GM18858 (cell line): ENCODE results near the gene SENP7.
A peak's percentile ranks its signal among the peaks of the same experiment; 100 is the strongest.
"Not testable (repeated sequence)": the region's sequence is repeated elsewhere in the genome, so short reads cannot be mapped to it uniquely, and the experiment has no call there.

Source experiments
- ATAC-seq: cut with Tn5 transposase; IDR thresholded peaks from one replicate; pipeline ENCODE4 v1.9.1; 2021; ENCODE audit not compliant: unreplicated experiment

The SENP7 gene

GRCh38 chr3:101453961-101454360 lies 59.1 kb downstream of the SENP7 start:
- no peak for ATAC-seq

- ATAC-seq = not testable (repeated sequence)
These were observed 74.4 kb downstream of the SENP7 start for GRCh38 chr3:101438641-101439040.

GRCh38 chr3:101433652-101434051 lies 79.4 kb downstream of the SENP7 start:
- ATAC-seq = no peak

GRCh38 chr3:101423984-101424888 lies 88.8 kb downstream of the SENP7 start:
- ATAC-seq = no peak

GRCh38 chr3:101418851-101419250 lies 94.2 kb downstream of the SENP7 start:
- no peak for ATAC-seq

GRCh38 chr3:101414121-101414520 lies 98.9 kb downstream of the SENP7 start:
- no peak for ATAC-seq

GRCh38 chr3:101413656-101414055 lies 99.4 kb downstream of the SENP7 start:
- ATAC-seq = no peak

GRCh38 chr3:101391413-101391950 lies 121.5 kb downstream of the SENP7 start:
- no peak for ATAC-seq

DNA sequence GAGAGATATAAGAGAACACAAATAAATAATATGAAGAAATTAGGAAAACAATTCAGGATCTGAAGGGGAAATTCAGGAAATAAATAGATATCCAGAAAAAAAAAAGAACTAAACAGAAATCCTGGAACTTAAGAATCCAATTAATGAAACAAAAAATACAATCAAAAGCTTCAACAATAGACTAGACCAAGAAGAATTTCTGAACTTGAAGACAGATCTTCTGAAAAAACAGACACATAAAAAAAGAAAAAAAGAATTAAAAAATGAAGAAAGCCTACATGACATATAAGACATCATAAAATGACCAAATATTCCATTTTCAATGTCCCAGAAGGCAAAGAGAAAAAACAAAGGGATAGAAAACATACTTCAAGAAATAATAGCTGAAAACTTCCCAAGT lies 124.3 kb downstream of the SENP7 start:
- no peak for ATAC-seq

DNA sequence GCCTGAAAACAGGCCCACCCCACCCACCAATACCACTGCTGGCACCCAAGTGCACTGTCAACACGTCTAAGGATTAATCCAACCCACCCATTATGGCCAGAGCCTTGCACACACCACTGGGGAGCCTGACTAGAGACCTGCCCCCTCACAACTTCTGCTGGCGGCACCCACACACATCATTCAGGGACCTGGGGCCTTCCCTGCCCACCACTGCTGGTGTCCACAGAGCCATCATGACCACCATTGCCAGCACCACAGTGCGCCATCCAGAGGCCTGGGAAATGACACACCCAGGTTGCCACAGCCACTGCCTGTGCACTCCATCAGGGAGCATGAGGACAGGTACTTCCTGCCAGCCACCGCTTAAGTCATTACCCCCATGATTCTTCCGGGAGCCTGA lies 125.7 kb downstream of the SENP7 start:
- ATAC-seq = no peak

- no peak for ATAC-seq
These were observed 128.6 kb downstream of the SENP7 start for GRCh38 chr3:101384426-101384825.

DNA sequence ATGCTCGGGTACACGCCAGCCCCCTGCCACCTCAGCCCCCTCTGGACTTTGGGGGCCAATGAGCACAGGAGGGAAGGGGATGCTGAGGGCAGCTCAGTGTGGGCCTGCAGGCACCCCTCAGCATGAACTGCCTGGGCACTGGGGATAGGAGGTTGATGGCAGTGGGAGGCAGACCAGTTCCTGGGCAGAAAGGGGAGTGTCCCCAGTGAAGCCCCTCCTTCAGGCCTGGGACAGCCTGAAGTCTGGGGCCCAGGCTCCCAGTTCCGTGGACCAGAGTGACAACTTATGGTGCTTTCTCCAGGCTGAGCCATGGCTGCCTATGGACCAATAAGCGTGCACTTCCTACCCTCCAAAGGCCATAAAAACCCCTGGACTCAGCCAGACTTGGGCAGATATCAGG lies 129.4 kb downstream of the SENP7 start:
- no peak for ATAC-seq

DNA sequence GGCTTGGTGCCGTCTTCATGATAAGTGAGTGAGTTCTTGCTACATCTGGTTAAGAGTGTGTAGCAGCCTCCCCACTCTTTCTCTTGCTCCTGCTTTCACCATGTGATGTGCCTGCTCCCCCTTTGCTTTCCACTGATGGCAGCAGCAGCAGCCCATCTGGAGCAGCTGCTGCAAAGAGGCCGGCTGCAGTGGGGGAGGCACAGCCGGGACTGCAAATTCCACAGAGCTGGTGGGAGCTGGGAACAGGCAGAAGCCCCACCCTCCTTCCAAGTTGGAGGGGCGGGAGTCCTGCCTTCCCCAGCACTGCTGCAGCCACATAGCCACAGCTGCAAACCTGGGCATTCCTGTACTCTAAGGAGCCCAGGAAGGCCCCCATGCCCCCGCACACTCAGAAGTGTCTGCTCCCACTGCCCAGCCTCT lies 129.8 kb downstream of the SENP7 start:
- no peak for ATAC-seq

DNA sequence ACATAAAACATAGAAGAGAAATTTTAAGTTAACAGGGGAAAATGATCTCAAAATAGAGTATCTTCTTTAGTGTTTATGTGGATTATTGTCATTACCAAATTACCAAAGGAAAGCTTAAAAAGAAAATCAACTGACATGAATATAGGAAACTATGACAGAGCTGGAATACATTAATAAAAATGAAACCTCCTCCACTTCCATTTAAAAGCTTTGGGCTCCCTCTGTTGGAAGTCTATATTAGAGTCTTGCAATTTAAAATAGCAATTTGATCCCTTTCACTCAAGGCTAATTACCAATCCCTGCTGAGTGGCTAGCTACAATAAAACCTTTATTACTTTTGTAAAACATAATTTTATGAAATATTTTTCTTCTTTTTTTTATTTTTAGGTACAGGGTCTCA lies 131.2 kb downstream of the SENP7 start:
- no peak for ATAC-seq

DNA sequence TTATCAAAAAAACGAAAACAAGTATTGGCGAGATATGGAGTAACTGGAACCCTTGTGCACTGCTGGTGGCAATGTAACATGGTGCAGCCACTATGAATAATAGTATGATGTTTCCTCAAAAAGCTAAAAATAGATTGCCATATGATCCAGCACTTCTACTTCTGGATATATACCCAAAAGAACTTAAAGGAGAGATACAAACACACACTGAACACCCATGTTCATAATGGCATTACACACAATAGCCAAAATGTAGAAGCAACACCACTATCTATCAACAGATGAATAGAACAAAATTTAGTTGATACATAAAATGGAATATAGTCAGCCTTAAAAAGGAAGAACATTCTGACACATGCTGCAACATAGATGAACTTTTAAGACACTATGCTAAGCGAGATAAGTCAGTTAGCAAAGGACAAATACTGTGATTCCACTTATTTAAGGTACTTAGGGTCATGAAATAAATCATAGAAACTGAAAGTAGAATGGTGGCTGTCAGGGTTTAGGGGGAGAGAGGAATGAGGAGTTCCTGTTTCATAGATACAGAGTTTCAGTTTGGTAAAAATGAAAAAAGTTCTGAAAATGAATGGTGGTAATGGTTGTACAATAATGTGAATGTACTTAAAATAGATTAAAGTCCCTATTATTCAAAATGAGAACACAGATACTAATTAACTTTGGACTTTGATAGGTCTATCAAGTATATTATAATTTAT lies 133.2 kb downstream of the SENP7 start:
- ATAC-seq = peak; percentile 96

DNA sequence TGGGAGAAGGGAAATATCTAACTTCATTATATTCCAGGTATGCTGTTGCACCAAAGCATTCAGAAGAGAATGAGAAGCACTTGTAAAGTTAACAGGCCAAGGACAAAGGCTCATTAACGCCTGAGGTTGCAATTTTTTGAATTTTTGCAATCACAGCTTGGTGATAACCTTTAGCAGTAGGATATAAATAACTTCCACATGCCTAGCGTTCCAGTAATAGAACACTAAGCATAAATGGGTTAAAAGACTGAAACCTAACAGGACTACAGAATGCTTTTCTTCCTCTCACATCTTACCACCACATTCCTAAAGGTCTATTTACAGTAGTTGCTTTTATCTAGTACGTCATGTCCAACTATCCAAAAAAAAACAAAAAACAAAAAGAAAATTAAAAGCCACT lies 135.2 kb downstream of the SENP7 start:
- no peak for ATAC-seq

- no peak for ATAC-seq
These were observed 135.8 kb downstream of the SENP7 start for GRCh38 chr3:101377209-101377608.

GRCh38 chr3:101375586-101375985 lies 137.4 kb downstream of the SENP7 start:
- no peak for ATAC-seq

DNA sequence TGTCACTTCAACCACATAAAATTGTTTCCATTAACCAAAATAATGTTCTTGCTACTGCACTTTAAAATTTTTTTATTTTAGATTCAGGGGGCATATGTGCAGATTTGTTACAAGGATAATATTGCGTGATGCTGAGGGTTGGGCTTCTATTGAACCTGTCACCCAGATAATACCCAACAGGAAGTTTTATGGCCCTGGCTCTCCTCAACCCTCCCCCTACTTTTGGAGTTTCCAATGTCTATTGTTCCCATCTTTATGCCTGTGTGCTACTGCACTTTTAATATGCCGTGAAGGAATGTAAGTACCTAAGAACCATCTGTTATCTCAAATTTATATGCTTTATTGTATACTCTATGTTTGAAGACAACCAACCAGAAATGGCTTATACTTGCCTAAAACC lies 150.6 kb downstream of the SENP7 start:
- no peak for ATAC-seq

DNA sequence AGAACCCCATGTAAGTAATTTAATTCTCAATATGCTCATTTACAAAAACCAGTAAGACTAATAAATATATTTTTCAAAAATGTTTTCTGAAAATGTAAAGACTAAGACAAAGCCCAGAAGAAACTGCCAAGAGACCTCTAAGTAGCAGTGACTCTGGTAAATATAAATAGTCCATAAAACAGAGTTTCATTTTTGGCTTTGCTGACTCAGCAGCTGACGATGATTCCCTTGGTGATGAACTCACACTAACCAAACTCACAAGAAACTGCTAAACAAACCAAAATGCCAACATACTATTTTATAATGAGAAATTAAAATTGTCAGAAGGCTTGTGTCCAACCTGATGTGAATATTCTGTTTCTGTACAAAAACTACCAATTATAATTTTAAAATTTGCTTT lies 161.2 kb downstream of the SENP7 start:
- ATAC-seq = no peak

DNA sequence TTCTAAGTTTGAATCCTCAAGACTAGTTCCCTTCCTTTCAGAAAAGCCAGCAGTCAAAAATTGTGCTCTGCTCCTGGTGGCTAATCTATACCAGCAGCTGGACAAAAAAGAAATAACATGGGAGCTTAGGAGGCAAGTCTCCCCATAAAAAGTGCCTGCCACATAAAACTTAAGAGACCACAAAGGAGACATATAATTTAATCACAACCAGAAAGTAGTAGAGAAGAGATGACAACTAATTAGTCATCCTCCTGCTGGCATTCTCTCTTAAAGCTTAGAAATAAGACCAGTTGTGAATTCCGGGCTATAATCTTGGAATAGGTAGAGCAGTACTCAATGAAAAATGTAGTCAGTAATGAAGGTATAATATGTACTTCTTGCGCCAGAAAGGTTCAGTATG lies 172.4 kb downstream of the SENP7 start:
- ATAC-seq = no peak

DNA sequence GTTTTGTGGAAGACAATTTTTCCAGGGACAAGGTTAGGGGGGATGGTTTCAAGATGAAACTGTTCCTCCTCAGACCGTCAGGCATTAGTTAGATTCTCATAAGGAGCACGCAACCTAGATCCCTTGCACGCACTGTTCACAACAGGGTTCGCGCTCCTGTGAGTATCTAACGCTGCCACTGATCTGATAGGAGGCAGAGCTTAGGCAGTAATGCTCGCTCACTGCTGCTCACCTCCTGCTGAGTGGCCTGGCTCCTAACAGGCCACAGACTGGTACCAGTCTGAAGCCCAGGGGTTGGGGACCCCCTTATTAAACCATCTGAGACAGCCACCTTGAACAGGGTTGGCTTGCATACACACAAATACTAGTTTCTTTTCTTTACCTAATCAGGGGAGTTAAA lies 179.1 kb downstream of the SENP7 start:
- ATAC-seq = no peak
